Medulla oblongata (tissue), 1 donor: ENCODE measurements around the gene SHROOM3.
"Not testable (repeated sequence)": the region's sequence is repeated elsewhere in the genome, so short reads cannot be mapped to it uniquely, and the experiment has no call there.

Experiments used
- DNase-seq: peaks from one replicate; pipeline ENCODE4 v3.0.0-alpha.2; 2015; ENCODE audit errors: extremely low spot score

The SHROOM3 gene

GRCh38 chr4:76592460-76592859, 157.4 kb downstream of the SHROOM3 start:
- no peak for DNase-seq

- no peak for DNase-seq
Observed at GRCh38 chr4:76594173-76594572, 159.1 kb downstream of the SHROOM3 start.

GRCh38 chr4:76595435-76595834, 160.4 kb downstream of the SHROOM3 start:
- DNase-seq: no peak

GRCh38 chr4:76596713-76597112, 161.7 kb downstream of the SHROOM3 start:
- DNase-seq: no peak

- DNase-seq: no peak
Observed at GRCh38 chr4:76597423-76597979, 162.5 kb downstream of the SHROOM3 start.

- DNase-seq: no peak
Observed at GRCh38 chr4:76600447-76600846, 165.4 kb downstream of the SHROOM3 start.

GRCh38 chr4:76601791-76602190, 166.8 kb downstream of the SHROOM3 start:
- DNase-seq: no peak

- no peak for DNase-seq
Observed at GRCh38 chr4:76605099-76605563, 170.1 kb downstream of the SHROOM3 start.

- DNase-seq: no peak
Observed at GRCh38 chr4:76606645-76607265, 171.7 kb downstream of the SHROOM3 start.

GRCh38 chr4:76607266-76607799, 172.3 kb downstream of the SHROOM3 start:
- no peak for DNase-seq

GRCh38 chr4:76607846-76608245, 172.8 kb downstream of the SHROOM3 start:
- DNase-seq: no peak

- not testable (repeated sequence) for DNase-seq
Observed at GRCh38 chr4:76608549-76608948, 173.5 kb downstream of the SHROOM3 start.

- DNase-seq: no peak
Observed at GRCh38 chr4:76610751-76611547, 175.9 kb downstream of the SHROOM3 start.

GRCh38 chr4:76611616-76612207, 176.7 kb downstream of the SHROOM3 start:
- DNase-seq: no peak

GRCh38 chr4:76614589-76614988, 179.6 kb downstream of the SHROOM3 start:
- no peak for DNase-seq

- no peak for DNase-seq
Observed at GRCh38 chr4:76615999-76616398, 181.0 kb downstream of the SHROOM3 start.

GRCh38 chr4:76616526-76616925, 181.5 kb downstream of the SHROOM3 start:
- DNase-seq: no peak

- DNase-seq: no peak
Observed at GRCh38 chr4:76620723-76621468, 185.9 kb downstream of the SHROOM3 start.

GRCh38 chr4:76622126-76622525, 187.1 kb downstream of the SHROOM3 start:
- no peak for DNase-seq

GRCh38 chr4:76622717-76623116, 187.7 kb downstream of the SHROOM3 start:
- DNase-seq: no peak

GRCh38 chr4:76623217-76624045, 188.4 kb downstream of the SHROOM3 start:
- no peak for DNase-seq
